GM18868 (cell line): ENCODE data around the gene DOCK9.
A peak's percentile ranks its signal among the peaks of the same experiment; 100 is the strongest.
"Not testable (repeated sequence)": the region's sequence is repeated elsewhere in the genome, so short reads cannot be mapped to it uniquely, and the experiment has no call there.

Source experiments
- ATAC-seq: cut with Tn5 transposase; IDR thresholded peaks from one replicate; pipeline ENCODE4 v1.9.1; 2021; ENCODE audit warnings: mild to moderate bottlenecking, moderate library complexity; ENCODE audit not compliant: unreplicated experiment

DOCK9 gene

DNA sequence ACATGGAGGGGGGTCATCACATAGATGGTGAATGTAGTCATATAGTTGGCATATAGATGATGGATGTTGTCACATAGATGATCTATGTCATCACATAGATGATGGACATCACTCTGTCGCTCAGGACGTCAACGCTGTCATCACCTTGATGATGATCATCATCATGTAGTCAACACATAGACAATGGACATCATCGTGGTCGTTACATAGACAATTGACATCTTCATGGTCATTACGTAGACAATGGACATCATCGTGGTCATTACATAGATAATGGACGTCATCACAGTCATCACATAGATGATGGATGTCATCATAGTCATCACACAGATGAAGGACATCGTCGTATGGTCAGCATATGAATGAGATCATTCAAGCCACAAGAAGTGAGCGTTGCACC is 196.8 kb downstream of the DOCK9 start:
- ATAC-seq: no peak

- no peak for ATAC-seq
Measured at GRCh38 chr13:98780451-98780850, 197.4 kb downstream of the DOCK9 start.

DNA sequence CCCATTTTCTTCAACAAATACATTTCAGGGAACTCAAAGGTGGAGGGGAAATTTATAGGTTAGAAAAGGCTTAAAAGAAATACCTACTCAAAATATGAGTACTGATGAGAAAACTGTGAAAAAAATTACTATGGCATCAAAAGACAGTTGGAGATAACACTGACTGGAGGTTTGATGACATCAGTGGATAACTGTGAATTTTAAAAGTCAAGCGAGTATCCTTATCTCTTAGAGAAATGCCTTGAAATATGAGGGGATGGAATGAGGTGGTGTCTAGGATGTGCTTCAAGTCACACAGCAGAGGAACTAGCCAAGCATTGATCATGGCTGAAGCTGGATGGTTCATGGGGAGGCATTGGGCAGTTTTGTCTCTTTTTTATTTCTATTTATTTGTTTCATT is 198.2 kb downstream of the DOCK9 start:
- ATAC-seq: no peak

- no peak for ATAC-seq
Measured at GRCh38 chr13:98778749-98779148, 199.1 kb downstream of the DOCK9 start.

DNA sequence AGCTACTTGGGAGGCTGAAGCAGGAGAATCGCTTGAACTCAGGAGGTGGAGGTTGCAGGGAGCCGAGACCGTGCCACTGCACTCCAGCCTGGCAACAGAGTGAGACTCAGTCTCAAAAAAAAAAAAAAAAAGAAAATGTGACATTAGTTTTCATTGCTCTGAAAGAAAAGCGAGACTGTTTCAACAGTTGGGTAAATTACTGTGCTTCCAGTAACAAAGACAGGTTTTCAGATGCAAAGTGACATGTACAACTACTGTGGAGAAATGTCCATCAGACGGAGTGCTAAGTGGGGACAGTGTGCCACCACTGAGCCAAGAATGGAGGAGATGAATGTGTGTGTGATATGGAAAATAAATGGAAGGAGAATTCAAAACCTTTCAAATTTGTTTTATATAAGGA is 201.2 kb downstream of the DOCK9 start:
- ATAC-seq: no peak

GRCh38 chr13:98775844-98776598 is 201.8 kb downstream of the DOCK9 start:
- no peak for ATAC-seq

- ATAC-seq: no peak
Measured at GRCh38 chr13:98775386-98775785, 202.5 kb downstream of the DOCK9 start.

- ATAC-seq: no peak
Measured at GRCh38 chr13:98774776-98775175, 203.1 kb downstream of the DOCK9 start.

- no peak for ATAC-seq
Measured at GRCh38 chr13:98773921-98774320, 203.9 kb downstream of the DOCK9 start.

DNA sequence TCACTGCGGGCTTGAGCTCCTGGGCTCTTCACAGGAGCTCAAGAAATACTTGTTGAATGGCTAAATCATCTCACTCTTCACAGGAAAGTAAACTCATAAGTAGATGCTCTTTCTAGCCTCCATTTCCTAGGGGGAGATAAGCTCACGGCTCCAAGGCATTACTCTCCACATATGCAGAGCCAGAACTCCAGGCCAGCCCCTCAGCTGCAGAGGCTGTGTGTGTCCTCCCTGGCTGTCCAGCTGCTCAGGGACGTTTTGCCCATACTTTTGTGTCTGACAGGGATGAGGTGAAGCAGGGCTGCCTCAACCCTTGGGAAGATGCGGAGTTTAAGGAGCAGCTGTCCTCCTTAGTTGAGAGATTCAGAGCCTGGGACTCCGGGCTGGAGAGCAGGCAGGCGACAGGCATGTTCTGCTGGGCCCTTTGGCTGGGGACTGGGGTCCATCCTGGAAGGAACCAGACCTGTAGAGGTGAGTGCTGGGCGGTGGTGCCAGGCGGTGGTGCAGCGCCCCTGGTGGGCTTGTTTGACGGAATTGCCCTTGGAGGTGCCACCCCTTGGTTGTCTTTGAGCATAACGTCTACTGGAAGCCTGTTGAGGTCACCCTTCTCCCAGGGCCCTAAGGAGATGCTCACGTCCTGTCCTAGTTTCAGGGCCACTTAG is 204.9 kb downstream of the DOCK9 start:
- ATAC-seq: no peak

GRCh38 chr13:98771838-98772611 is 205.8 kb downstream of the DOCK9 start:
- ATAC-seq: no peak

DNA sequence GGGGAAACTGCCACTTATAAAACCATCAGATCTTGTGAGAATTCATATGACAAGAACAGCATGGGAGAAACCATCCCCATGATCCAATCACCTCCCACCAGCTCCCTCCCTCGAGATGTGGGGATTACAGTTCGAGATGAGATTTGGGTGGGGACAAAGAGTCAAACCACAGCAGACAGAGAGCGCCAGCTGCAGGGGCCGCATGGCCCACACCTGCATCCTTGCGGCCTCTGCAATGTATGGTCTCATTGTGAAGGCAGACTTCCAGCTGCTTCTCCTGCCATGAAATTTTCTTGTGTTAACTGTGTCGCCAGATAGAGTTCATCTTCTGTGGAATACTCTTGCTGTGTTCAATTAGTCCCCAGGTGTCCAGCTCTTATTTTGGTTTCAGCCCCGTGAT is 208.1 kb downstream of the DOCK9 start:
- no peak for ATAC-seq

GRCh38 chr13:98768522-98768921 is 209.3 kb downstream of the DOCK9 start:
- ATAC-seq: no peak

DNA sequence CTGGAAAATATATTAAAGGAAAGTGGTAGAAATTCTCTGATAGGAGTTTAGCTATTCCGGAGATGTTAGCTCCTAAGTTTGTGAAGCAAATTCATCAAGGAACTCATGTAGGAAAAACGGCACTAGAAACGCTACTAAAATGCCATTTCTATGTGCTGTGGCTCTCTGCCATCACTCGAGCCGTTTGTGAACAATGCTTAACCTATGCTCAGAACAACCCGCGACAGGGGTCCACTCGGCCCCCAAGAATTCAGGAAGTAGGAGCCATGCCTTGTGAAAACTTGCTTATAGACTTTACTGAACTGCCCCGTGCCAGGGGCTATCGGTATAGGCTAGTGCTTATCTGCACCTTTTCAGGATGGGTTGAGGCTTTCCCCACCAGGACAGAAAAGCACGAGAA is 211.2 kb downstream of the DOCK9 start:
- ATAC-seq: no peak

GRCh38 chr13:98765996-98766519 is 211.8 kb downstream of the DOCK9 start:
- no peak for ATAC-seq

- ATAC-seq: peak; percentile 45
Measured at GRCh38 chr13:98761986-98762616, 215.8 kb downstream of the DOCK9 start.

GRCh38 chr13:98761126-98761985 is 216.5 kb downstream of the DOCK9 start:
- ATAC-seq: peak; percentile 98

- no peak for ATAC-seq
Measured at GRCh38 chr13:98755729-98756128, 222.1 kb downstream of the DOCK9 start.

- no peak for ATAC-seq
Measured at GRCh38 chr13:98755116-98755515, 222.7 kb downstream of the DOCK9 start.

DNA sequence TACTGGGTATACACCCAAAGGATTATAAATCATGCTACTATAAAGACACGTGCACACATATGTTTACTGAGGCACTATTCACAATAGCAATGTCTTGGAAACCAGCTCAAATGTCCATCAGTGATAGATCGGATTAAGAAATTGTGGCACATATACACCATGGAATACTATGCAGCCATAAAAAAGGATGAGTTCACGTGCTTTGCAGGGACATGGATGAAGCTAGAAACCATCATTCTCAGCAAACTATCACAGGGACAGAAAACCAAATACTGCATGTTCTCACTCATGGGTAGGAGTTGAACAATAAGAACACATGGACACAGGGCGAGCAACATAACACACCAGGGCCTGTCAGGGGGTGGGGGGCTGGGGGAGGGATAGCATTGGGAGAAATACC is 223.4 kb downstream of the DOCK9 start:
- ATAC-seq: not testable (repeated sequence)
